H9 (cell line): ENCODE results near the gene MXD3. TPM values are rescaled to one million over a fixed set of nuclear protein-coding genes. Genes with fewer than 3 reads are reported as not detected.

Source experiments
- DNase-seq: peaks from one replicate; pipeline ENCODE4 v3.0.0-alpha.2; 2017
- H2AFZ ChIP-seq: one replicate; pipeline ENCODE4 v1.6.1; 2013; ENCODE audit warnings: mild to moderate bottlenecking, low read length, control low read depth, moderate library complexity
- H2AK5ac ChIP-seq: 2 replicates; pipeline ENCODE4 v1.6.1; 2013; ENCODE audit warnings: low read length, control low read depth, mixed read lengths; ENCODE audit not compliant: insufficient read length
- H2BK120ac ChIP-seq: one replicate; pipeline ENCODE4 v1.6.1; 2013; ENCODE audit warnings: low read depth, mild to moderate bottlenecking, low read length, control low read depth, inconsistent platforms; ENCODE audit not compliant: poor library complexity, severe bottlenecking
- H2BK12ac ChIP-seq: 2 replicates; pipeline ENCODE4 v1.6.1; 2013; ENCODE audit warnings: low read length, control low read depth, mixed read lengths, low read depth; ENCODE audit not compliant: insufficient read length
- H2BK15ac ChIP-seq: 2 replicates; pipeline ENCODE4 v1.6.1; 2013; ENCODE audit warnings: low read depth, low read length, control low read depth
- H2BK20ac ChIP-seq: one replicate; pipeline ENCODE4 v1.6.1; 2013; ENCODE audit warnings: low read depth, mild to moderate bottlenecking, low read length, control low read depth, inconsistent platforms; ENCODE audit not compliant: poor library complexity, severe bottlenecking
- H2BK5ac ChIP-seq: 2 replicates; pipeline ENCODE4 v1.6.1; 2013; ENCODE audit warnings: low read length, control low read depth, mixed read lengths; ENCODE audit not compliant: insufficient read length
- H3K14ac ChIP-seq: 2 replicates; pipeline ENCODE4 v1.6.1; 2013; ENCODE audit warnings: low read length, control low read depth; ENCODE audit not compliant: insufficient read depth
- H3K18ac ChIP-seq: 2 replicates; pipeline ENCODE4 v1.6.1; 2013; ENCODE audit warnings: low read depth, mild to moderate bottlenecking, mixed read lengths, low read length, control low read depth; ENCODE audit not compliant: insufficient read length
- H3K23ac ChIP-seq: 2 replicates; pipeline ENCODE4 v1.6.1; 2013; ENCODE audit warnings: low read length, control low read depth, mixed read lengths, low read depth; ENCODE audit not compliant: insufficient read length
- H3K23me2 ChIP-seq: 2 replicates; pipeline ENCODE4 v1.6.1; 2013; ENCODE audit warnings: low read depth, mild to moderate bottlenecking, mixed read lengths, low read length, control low read depth; ENCODE audit not compliant: insufficient read length, poor library complexity, severe bottlenecking
- H3K27ac ChIP-seq: 2 replicates; pipeline ENCODE4 v1.5.1; 2013; ENCODE audit warnings: low read length, control low read depth, mixed read lengths, low read depth; ENCODE audit not compliant: insufficient read length
- H3K27me3 ChIP-seq: 2 replicates; pipeline ENCODE4 v1.6.1; 2013; ENCODE audit warnings: low read length, control low read depth, inconsistent platforms; ENCODE audit not compliant: insufficient read depth
- H3K4ac ChIP-seq: 2 replicates; pipeline ENCODE4 v1.6.1; 2013; ENCODE audit warnings: low read depth, mild to moderate bottlenecking, control low read depth, inconsistent platforms, low read length, moderate library complexity
- H3K4me1 ChIP-seq: 2 replicates; pipeline ENCODE4 v1.6.1; 2013; ENCODE audit warnings: low read length, control low read depth, inconsistent platforms; ENCODE audit not compliant: insufficient read depth
- H3K4me2 ChIP-seq: 2 replicates; pipeline ENCODE4 v1.6.1; 2013; ENCODE audit warnings: low read length, control low read depth, mixed read lengths; ENCODE audit not compliant: insufficient read length, insufficient read depth
- H3K56ac ChIP-seq: 2 replicates; pipeline ENCODE4 v1.6.1; 2013; ENCODE audit warnings: low read depth, mild to moderate bottlenecking, mixed read lengths, low read length, control low read depth; ENCODE audit not compliant: insufficient read length
- H3K79me1 ChIP-seq: 2 replicates; pipeline ENCODE4 v1.6.1; 2013; ENCODE audit warnings: low read depth, mild to moderate bottlenecking, moderate library complexity, low read length, control low read depth, inconsistent platforms; ENCODE audit not compliant: insufficient read depth, poor library complexity, severe bottlenecking
- H3K79me2 ChIP-seq: 2 replicates; pipeline ENCODE4 v1.6.1; 2013; ENCODE audit warnings: low read length, control low read depth, inconsistent platforms; ENCODE audit not compliant: insufficient read depth
- H3K9ac ChIP-seq: 2 replicates; pipeline ENCODE4 v1.6.1; 2013; ENCODE audit warnings: low read length, control low read depth, mixed read lengths; ENCODE audit not compliant: insufficient read length; ENCODE audit errors: extremely low read depth
- H3K9me3 ChIP-seq: one replicate; pipeline ENCODE4 v1.6.1; 2013; ENCODE audit warnings: low read depth, low read length, inconsistent platforms; ENCODE audit not compliant: control insufficient read depth
- H3T11ph ChIP-seq: one replicate; pipeline ENCODE4 v1.6.1; 2013; ENCODE audit warnings: mild to moderate bottlenecking, low read length, control low read depth, inconsistent platforms
- H4K20me1 ChIP-seq: one replicate; pipeline ENCODE4 v1.6.1; 2013; ENCODE audit not compliant: control insufficient read depth, insufficient read length, insufficient read depth
- H4K5ac ChIP-seq: 2 replicates; pipeline ENCODE4 v1.6.1; 2013; ENCODE audit warnings: low read depth, mild to moderate bottlenecking, mixed read lengths, low read length, control low read depth; ENCODE audit not compliant: insufficient read length
- H4K8ac ChIP-seq: replicated peaks from 2 replicates; pipeline ENCODE4 v1.6.1; 2013; ENCODE audit warnings: low read length, control low read depth, mixed read lengths, low read depth; ENCODE audit not compliant: insufficient read length
- H4K91ac ChIP-seq: 2 replicates; pipeline ENCODE4 v1.6.1; 2013; ENCODE audit warnings: low read depth, mild to moderate bottlenecking, moderate library complexity, mixed read lengths, low read length, control low read depth; ENCODE audit not compliant: insufficient read length
- H3K27ac Mint-ChIP-seq, 3 experiments: 2 replicates in 2 of 3; 3 replicates in 1 of 3; pipeline ENCODE4 v1.8.0; 2020 to 2021; ENCODE audit warnings: mixed read lengths in 3 of 3, mild to moderate bottlenecking in 1 of 3, moderate library complexity in 1 of 3
- H3K27me3 Mint-ChIP-seq: 2 replicates; pipeline ENCODE4 v1.8.0; 2021; ENCODE audit warnings: low read depth, mild to moderate bottlenecking, moderate library complexity, mixed read lengths
- H3K36me3 Mint-ChIP-seq, 3 experiments: 2 replicates in 2 of 3; 3 replicates in 1 of 3; pipeline ENCODE4 v1.8.0; 2020 to 2021; ENCODE audit warnings: low read depth in 3 of 3, mixed read lengths in 3 of 3; ENCODE audit not compliant: insufficient read depth in 1 of 3
- H3K4me1 Mint-ChIP-seq, 2 experiments: 2 replicates each; pipeline ENCODE4 v1.8.0; 2020; ENCODE audit warnings: mixed read lengths in 2 of 2
- H3K4me3 Mint-ChIP-seq, 2 experiments: 2 replicates in 1 of 2; 3 replicates in 1 of 2; pipeline ENCODE4 v1.8.0; 2020 to 2021; ENCODE audit warnings: mild to moderate bottlenecking in 2 of 2, mixed read lengths in 2 of 2, moderate library complexity in 1 of 2
- H3K9me3 Mint-ChIP-seq, 2 experiments: 2 replicates in 1 of 2; 3 replicates in 1 of 2; pipeline ENCODE4 v1.8.0; 2020; ENCODE audit warnings: mild to moderate bottlenecking in 2 of 2, mixed read lengths in 2 of 2, moderate library complexity in 1 of 2
- CTCF ChIP-seq: fragments of 200-600 bp; sonication (generic); conservative IDR thresholded peaks from 3 replicates; pipeline ENCODE4 v1.8.0; 2021; ENCODE audit warnings: antibody characterized with exemption, mild to moderate bottlenecking
- WGBS: extraction: QIAGEN DNeasy Blood & Tissue Kit; methylation state at CpG from one replicate; pipeline ENCODE4 v1.1.7; 2013; ENCODE audit warnings: missing lambda C conversion rate, low lambda C conversion rate, mixed read lengths; ENCODE audit not compliant: insufficient read length; ENCODE audit errors: extremely low coverage; 5-methylcytosine and 5-hydroxymethylcytosine counted together
- total RNA-seq: library from RNA; stranded (reverse); gene quantifications from 2 replicates; pipeline ENCODE4 v1.2.1, GENCODE V29; 2021

The MXD3 gene
- total RNA-seq, 1 experiment from 2014 or later = 9.8 TPM

DNA sequence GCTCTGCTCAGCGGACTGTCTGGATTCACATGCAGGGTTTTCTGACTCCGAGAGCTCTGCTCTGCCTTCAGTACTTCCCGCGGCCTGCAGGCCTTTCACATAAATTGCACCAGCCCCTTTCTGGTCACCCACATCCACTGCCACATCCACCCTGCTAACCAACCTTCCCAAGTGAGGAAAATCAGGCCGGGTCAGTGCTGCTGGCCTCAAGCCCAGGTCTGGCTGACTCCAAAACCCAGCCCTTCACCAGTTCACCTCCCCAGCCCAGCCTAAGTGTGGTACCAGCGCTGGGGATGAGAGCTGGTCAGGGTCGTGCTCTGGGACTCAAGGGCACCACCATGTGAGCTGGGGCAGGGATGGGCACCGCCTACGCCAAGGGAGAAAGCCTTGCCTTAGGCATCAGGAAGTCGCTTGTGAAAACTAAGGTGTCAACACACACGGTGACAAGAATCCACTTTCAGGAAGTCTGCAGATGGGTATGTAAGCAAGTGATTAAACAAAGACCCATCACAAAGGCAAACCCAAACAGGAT is 27.5 kb upstream of the MXD3 start:
- no peaks in the 10 kb centered on the region for H3K23me2 ChIP-seq

More for the DNA sequence above, 27.5 kb upstream of the MXD3 start:
- no CpG with 5 or more reads among the region's 11 CpGs for WGBS
- H4K91ac ChIP-seq = no peak overlapping the region
- H3T11ph ChIP-seq = no peak overlapping the region
- no peak overlapping the region for H2BK15ac ChIP-seq
- no peaks in the 10 kb centered on the region for H3K9me3 Mint-ChIP-seq
- no peaks in the 10 kb centered on the region for H3K79me1 ChIP-seq
- H3K56ac ChIP-seq = no peak overlapping the region
- no peak overlapping the region for H2BK5ac ChIP-seq
- no peak overlapping the region for H3K4me2 ChIP-seq
- H3K27me3 ChIP-seq = no peaks in the 10 kb centered on the region
- H3K36me3 Mint-ChIP-seq = peaks cover 22 to 57% (median 50%) of the 10 kb centered on the region in 3 experiments; a peak in 6 of 7 replicates
- no peak overlapping the region for H2AFZ ChIP-seq
- peaks cover 6% of the 10 kb centered on the region; the same call in 1 of the 2 replicates for H3K4me1 ChIP-seq
- peaks cover 9 to 17% of the 10 kb centered on the region in 2 experiments for H3K4me1 Mint-ChIP-seq
- H3K18ac ChIP-seq = no peak overlapping the region
- H2AK5ac ChIP-seq = no peak overlapping the region
- H3K9ac ChIP-seq = no peak overlapping the region
- peak overlapping the region in 2 of 3 experiments; percentile 4 to 25; a peak in 1 of 7 replicates for H3K27ac Mint-ChIP-seq
- H2BK120ac ChIP-seq = no peak overlapping the region
- H3K23ac ChIP-seq = no peak overlapping the region
- no peak overlapping the region for H4K8ac ChIP-seq
- H2BK12ac ChIP-seq = no peak overlapping the region
- no peaks in the 10 kb centered on the region; the same call in 1 of the 2 replicates for H3K27me3 Mint-ChIP-seq
- H4K20me1 ChIP-seq = no peaks in the 10 kb centered on the region
- no peak overlapping the region for H3K27ac ChIP-seq
- no peak for DNase-seq
- no peak overlapping the region for H3K4ac ChIP-seq
- H2BK20ac ChIP-seq = no peak overlapping the region
- no peak overlapping the region for H3K14ac ChIP-seq
- H3K79me2 ChIP-seq = peaks cover 2% of the 10 kb centered on the region; the same call in 1 of the 2 replicates
- no peak overlapping the region for H3K4me3 Mint-ChIP-seq
- no peaks in the 10 kb centered on the region for H3K9me3 ChIP-seq
- TF ChIP-seq CTCF = no peak
- no peak overlapping the region for H4K5ac ChIP-seq
